GM12891 (cell line): ENCODE measurements around the gene PAQR3.

Experiments
- POLR2A ChIP-seq: IDR thresholded peaks from 2 replicates; pipeline ENCODE4 v1.6.1; 2011; ENCODE audit warnings: low read depth, low read length, control low read depth
- POLR2AphosphoS5 ChIP-seq: IDR thresholded peaks from 2 replicates; pipeline ENCODE4 v1.6.1; 2011; ENCODE audit warnings: low read depth, low read length, control low read depth

DNA sequence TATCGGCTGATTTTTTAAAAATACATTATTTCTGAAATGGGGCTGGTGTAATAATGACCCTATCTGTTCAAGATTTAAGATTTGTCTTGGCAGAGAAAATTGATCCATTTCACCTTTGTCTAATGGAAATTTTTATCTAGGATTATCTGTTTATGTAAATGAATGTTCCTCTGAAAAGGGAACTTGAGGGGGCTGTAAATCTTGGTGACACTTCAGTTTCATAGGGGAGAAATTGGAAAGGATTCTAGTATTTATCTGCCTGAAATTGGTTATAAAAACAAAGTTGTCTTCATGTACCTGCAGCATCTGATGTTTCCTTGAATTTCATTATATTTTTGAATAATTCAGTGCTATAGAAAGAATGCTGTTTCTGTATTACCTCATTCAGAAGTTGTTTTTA is 48.4 kb upstream of the PAQR3 start:
- TF ChIP-seq POLR2A (no peak), POLR2AphosphoS5 (no peak)
